Measurements from ENCODE around the gene CISD2.
"Not testable (repeated sequence)": the region's sequence is repeated elsewhere in the genome, so short reads cannot be mapped to it uniquely, and the experiment has no call there.

The CISD2 gene

GRCh38 chr4:102868781-102869568 is at the start of gene CISD2:
CISD2 (plus strand) TSS chr4:102868992; CDS start chr4:102869085, 93 bp downstream.
- DNase-seq (ENCODE audit: low spot score), result peak; percentile 98

- DNase-seq (ENCODE audit: low spot score), result not testable (repeated sequence)
Observed at GRCh38 chr4:102819100-102819499, 49.7 kb upstream of the CISD2 start.

- DNase-seq (ENCODE audit: low spot score), result no peak
Observed at GRCh38 chr4:102819588-102820365, 49.0 kb upstream of the CISD2 start.

- DNase-seq (ENCODE audit: low spot score), result no peak
Observed at GRCh38 chr4:102823464-102823863, 45.3 kb upstream of the CISD2 start.

GRCh38 chr4:102823897-102824296 is 44.9 kb upstream of the CISD2 start:
- no peak for DNase-seq (ENCODE audit: low spot score)

GRCh38 chr4:102824398-102824797 is 44.4 kb upstream of the CISD2 start:
- DNase-seq (ENCODE audit: low spot score), result no peak

GRCh38 chr4:102825261-102826091 is 43.3 kb upstream of the CISD2 start:
- DNase-seq (ENCODE audit: low spot score), result peak; percentile 22

- no peak for DNase-seq (ENCODE audit: low spot score)
Observed at GRCh38 chr4:102826105-102826889, 42.5 kb upstream of the CISD2 start.

- peak; percentile 75 for DNase-seq (ENCODE audit: low spot score)
Observed at GRCh38 chr4:102826890-102827673, 41.7 kb upstream of the CISD2 start, which contains the start of gene UBE2D3. UBE2D3 (minus strand) TSS chr4:102827551; CDS start chr4:102826508, 1,043 bp downstream.

- peak; percentile 91 for DNase-seq (ENCODE audit: low spot score)
Observed at GRCh38 chr4:102827674-102828496, 40.9 kb upstream of the CISD2 start.

GRCh38 chr4:102828497-102828808 is 40.3 kb upstream of the CISD2 start:
- no peak for DNase-seq (ENCODE audit: low spot score)

- DNase-seq (ENCODE audit: low spot score), result no peak
Observed at GRCh38 chr4:102829803-102830202, 39.0 kb upstream of the CISD2 start.

- no peak for DNase-seq (ENCODE audit: low spot score)
Observed at GRCh38 chr4:102832105-102832504, 36.7 kb upstream of the CISD2 start.

GRCh38 chr4:102832667-102833066 is 36.1 kb upstream of the CISD2 start:
- DNase-seq (ENCODE audit: low spot score), result no peak

- DNase-seq (ENCODE audit: low spot score), result no peak
Observed at GRCh38 chr4:102836596-102836995, 32.2 kb upstream of the CISD2 start.

- DNase-seq (ENCODE audit: low spot score), result no peak
Observed at GRCh38 chr4:102842367-102842766, 26.4 kb upstream of the CISD2 start.

GRCh38 chr4:102843273-102843672 is 25.5 kb upstream of the CISD2 start:
- DNase-seq (ENCODE audit: low spot score), result no peak

GRCh38 chr4:102843938-102844337 is 24.9 kb upstream of the CISD2 start:
- DNase-seq (ENCODE audit: low spot score), result peak; percentile 34

GRCh38 chr4:102847687-102848086 is 21.1 kb upstream of the CISD2 start:
- no peak for DNase-seq (ENCODE audit: low spot score)

- DNase-seq (ENCODE audit: low spot score), result no peak
Observed at GRCh38 chr4:102849579-102850104, 19.1 kb upstream of the CISD2 start.

Data from AG20443 (cell line).